Measurements from ENCODE around the gene LCMT1.
"Not testable (repeated sequence)": the region's sequence is repeated elsewhere in the genome, so short reads cannot be mapped to it uniquely, and the experiment has no call there.

The LCMT1 gene

GRCh38 chr16:25111403-25112166 lies at the start of gene LCMT1:
TSS of gene LCMT1 (plus strand) at chr16:25111742. CDS start at chr16:25111884, 142 bp downstream.
- DNase-seq (ENCODE audit: low read depth), result peak; percentile 77

GRCh38 chr16:25063102-25063501 lies 48.4 kb upstream of the LCMT1 start:
- no peak for DNase-seq (ENCODE audit: low read depth)

- no peak for DNase-seq (ENCODE audit: low read depth)
Measured at GRCh38 chr16:25063865-25064264, 47.7 kb upstream of the LCMT1 start.

GRCh38 chr16:25064281-25064680 lies 47.3 kb upstream of the LCMT1 start:
- not testable (repeated sequence) for DNase-seq (ENCODE audit: low read depth)

- no peak for DNase-seq (ENCODE audit: low read depth)
Measured at GRCh38 chr16:25064937-25065336, 46.6 kb upstream of the LCMT1 start.

GRCh38 chr16:25065899-25066298 lies 45.6 kb upstream of the LCMT1 start:
- DNase-seq (ENCODE audit: low read depth), result no peak

GRCh38 chr16:25066426-25066746 lies 45.2 kb upstream of the LCMT1 start:
- DNase-seq (ENCODE audit: low read depth), result no peak

GRCh38 chr16:25066747-25067631 lies 44.6 kb upstream of the LCMT1 start:
- DNase-seq (ENCODE audit: low read depth), result peak; percentile 80

- DNase-seq (ENCODE audit: low read depth), result no peak
Measured at GRCh38 chr16:25073854-25074253, 37.7 kb upstream of the LCMT1 start.

- DNase-seq (ENCODE audit: low read depth), result no peak
Measured at GRCh38 chr16:25078386-25078978, 33.1 kb upstream of the LCMT1 start.

- DNase-seq (ENCODE audit: low read depth), result no peak
Measured at GRCh38 chr16:25079637-25080378, 31.7 kb upstream of the LCMT1 start.

GRCh38 chr16:25080420-25081131 lies 31.0 kb upstream of the LCMT1 start:
- no peak for DNase-seq (ENCODE audit: low read depth)

GRCh38 chr16:25081702-25082101 lies 29.8 kb upstream of the LCMT1 start:
- no peak for DNase-seq (ENCODE audit: low read depth)

- no peak for DNase-seq (ENCODE audit: low read depth)
Measured at GRCh38 chr16:25083065-25083464, 28.5 kb upstream of the LCMT1 start.

- DNase-seq (ENCODE audit: low read depth), result no peak
Measured at GRCh38 chr16:25083701-25084100, 27.8 kb upstream of the LCMT1 start.

GRCh38 chr16:25084797-25085196 lies 26.7 kb upstream of the LCMT1 start:
- no peak for DNase-seq (ENCODE audit: low read depth)

GRCh38 chr16:25087761-25088160 lies 23.8 kb upstream of the LCMT1 start:
- no peak for DNase-seq (ENCODE audit: low read depth)

GRCh38 chr16:25089351-25089750 lies 22.2 kb upstream of the LCMT1 start:
- DNase-seq (ENCODE audit: low read depth), result no peak

- no peak for DNase-seq (ENCODE audit: low read depth)
Measured at GRCh38 chr16:25092441-25092840, 19.1 kb upstream of the LCMT1 start.

- no peak for DNase-seq (ENCODE audit: low read depth)
Measured at GRCh38 chr16:25093208-25094061, 18.1 kb upstream of the LCMT1 start.

GRCh38 chr16:25094596-25094995 lies 16.9 kb upstream of the LCMT1 start:
- no peak for DNase-seq (ENCODE audit: low read depth)

Data from activated T-cell treated with anti-CD3 and anti-CD28 coated beads for 1 hour (primary cell).